IMR-90 (cell line): ENCODE results near the gene PLXDC2. TPM values are rescaled to one million over a fixed set of nuclear protein-coding genes. Genes with fewer than 3 reads are reported as not detected.

Source experiments
- ATAC-seq: fragments of 200-7000 bp; cut with Tn5 transposase; 2 replicates; pipeline ENCODE4 v1.9.1; 2020; ENCODE audit warnings: low read depth, mild to moderate bottlenecking, moderate library complexity
- BruUV-seq: library from RNA; stranded (reverse); fragments of 400-500 nt; replicated peaks from 2 replicates; lab custom pipeline; 2021; lab: Mats Ljungman, UMichigan
- CTCF ChIA-PET: fragments of 300-600 bp; formaldehyde crosslinking; extraction: SDS; loops from one replicate; lab custom pipeline; 2021; ENCODE audit warnings: antibody characterized with exemption; lab: Yijun Ruan, JAX
- POLR2A ChIA-PET: fragments of 300-600 bp; sonication (Branson Sonifier 250); formaldehyde crosslinking; loops from one replicate; lab custom pipeline; 2022; ENCODE audit warnings: antibody characterized with exemption; ENCODE audit not compliant: unreplicated experiment; lab: Charles Lee
- DNase-seq: peaks from one replicate; pipeline ENCODE4 v3.0.0; 2013
- H2AFZ ChIP-seq: replicated peaks from 2 replicates; pipeline ENCODE3; 2013; ENCODE audit warnings: low read length, mild to moderate bottlenecking; ENCODE audit not compliant: poor library complexity
- H2AK5ac ChIP-seq: 2 replicates; pipeline ENCODE4 v1.6.1; 2013; ENCODE audit warnings: low read depth, low read length, inconsistent platforms
- H2AK9ac ChIP-seq: replicated peaks from 2 replicates; pipeline ENCODE3; 2013; ENCODE audit warnings: mild to moderate bottlenecking, low read depth, low read length, moderate library complexity; ENCODE audit not compliant: poor library complexity
- H2BK120ac ChIP-seq: 2 replicates; pipeline ENCODE4 v1.6.1; 2013; ENCODE audit warnings: low read depth, low read length, inconsistent platforms
- H2BK15ac ChIP-seq: 3 replicates; pipeline ENCODE4 v1.6.1; 2013; ENCODE audit warnings: low read depth, low read length, inconsistent platforms
- H2BK20ac ChIP-seq: 2 replicates; pipeline ENCODE4 v1.6.1; 2013; ENCODE audit warnings: low read depth, mild to moderate bottlenecking, inconsistent platforms, low read length, moderate library complexity
- H2BK5ac ChIP-seq: 2 replicates; pipeline ENCODE4 v1.6.1; 2013; ENCODE audit warnings: mild to moderate bottlenecking, low read depth, low read length, inconsistent platforms; ENCODE audit not compliant: poor library complexity, severe bottlenecking
- H3K14ac ChIP-seq: replicated peaks from 2 replicates; pipeline ENCODE4 v1.6.1; 2013; ENCODE audit warnings: low read depth, low read length, inconsistent platforms
- H3K18ac ChIP-seq: 2 replicates; pipeline ENCODE4 v1.6.1; 2013; ENCODE audit warnings: low read depth, low read length, control low read depth
- H3K23ac ChIP-seq: 2 replicates; pipeline ENCODE4 v1.6.1; 2013; ENCODE audit warnings: low read depth, low read length, inconsistent platforms
- H3K27ac ChIP-seq: 2 replicates; pipeline ENCODE4 v1.5.1; 2013; ENCODE audit warnings: mild to moderate bottlenecking, control low read depth, low read length; ENCODE audit not compliant: insufficient read depth
- H3K27me3 ChIP-seq: 2 replicates; pipeline ENCODE4 v1.6.1; 2013; ENCODE audit warnings: low read length; ENCODE audit not compliant: control insufficient read depth, insufficient read depth
- H3K36me3 ChIP-seq: 2 replicates; pipeline ENCODE4 v1.6.1; 2013; ENCODE audit warnings: low read length, mixed read lengths; ENCODE audit not compliant: control insufficient read depth, insufficient read depth
- H3K4ac ChIP-seq: 2 replicates; pipeline ENCODE4 v1.6.1; 2013; ENCODE audit warnings: low read depth, low read length, inconsistent platforms
- H3K4me1 ChIP-seq: 2 replicates; pipeline ENCODE4 v1.6.1; 2013; ENCODE audit warnings: low read length, mixed read lengths; ENCODE audit not compliant: control insufficient read depth, insufficient read depth
- H3K4me2 ChIP-seq: 2 replicates; pipeline ENCODE4 v1.6.1; 2013; ENCODE audit warnings: low read depth, mild to moderate bottlenecking, control low read depth, low read length, moderate library complexity
- H3K4me3 ChIP-seq: 2 replicates; pipeline ENCODE4 v1.5.1; 2013; ENCODE audit warnings: low read depth, mild to moderate bottlenecking, control low read depth, low read length, moderate library complexity; ENCODE audit not compliant: insufficient read depth
- H3K56ac ChIP-seq: 2 replicates; pipeline ENCODE4 v1.6.1; 2013; ENCODE audit warnings: low read length, inconsistent platforms; ENCODE audit not compliant: insufficient read depth; ENCODE audit errors: extremely low read depth
- H3K79me1 ChIP-seq, 2 experiments: 2 replicates each; pipeline ENCODE4 v1.6.1; 2013; ENCODE audit warnings: low read length in 2 of 2, inconsistent platforms in 1 of 2, low read depth in 1 of 2
- H3K9ac ChIP-seq: 2 replicates; pipeline ENCODE4 v1.6.1; 2013; ENCODE audit warnings: low read depth, low read length, control low read depth
- H3K9me1 ChIP-seq: 2 replicates; pipeline ENCODE4 v1.6.1; 2013; ENCODE audit warnings: low read length, inconsistent platforms; ENCODE audit not compliant: insufficient read depth
- H3K9me3 ChIP-seq: 2 replicates; pipeline ENCODE4 v1.6.1; 2013; ENCODE audit warnings: low read length; ENCODE audit not compliant: control insufficient read depth, insufficient read depth
- H4K20me1 ChIP-seq: 2 replicates; pipeline ENCODE4 v1.6.1; 2013; ENCODE audit warnings: low read length, inconsistent platforms; ENCODE audit not compliant: insufficient read depth
- H4K5ac ChIP-seq: 2 replicates; pipeline ENCODE4 v1.6.1; 2013; ENCODE audit warnings: mild to moderate bottlenecking, low read depth, low read length, control low read depth
- H4K8ac ChIP-seq, 2 experiments: 2 replicates each; pipeline ENCODE4 v1.6.1; 2013; ENCODE audit warnings: low read depth in 2 of 2, low read length in 2 of 2, control low read depth in 1 of 2, inconsistent platforms in 1 of 2
- H4K91ac ChIP-seq: 2 replicates; pipeline ENCODE4 v1.6.1; 2013; ENCODE audit warnings: low read depth, low read length, inconsistent platforms; ENCODE audit not compliant: insufficient read depth
- NFE2L2 ChIP-seq: fragments of 150-350 bp; IDR thresholded peaks from 2 replicates; pipeline ENCODE4 v1.6.1; 2016; ENCODE audit warnings: low read depth, mild to moderate bottlenecking, low read length
- WGBS, 2 experiments: methylation state at CpG; one replicate each; pipeline versions ENCODE4 v1.1.5 to v1.1.7; 2013; ENCODE audit warnings: missing lambda C conversion rate in 2 of 2; ENCODE audit not compliant: insufficient read length in 1 of 2; ENCODE audit errors: extremely low coverage in 2 of 2; 5-methylcytosine and 5-hydroxymethylcytosine counted together
- dilution Hi-C: fragments of 300-500 bp; cut with HindIII; formaldehyde crosslinking; loops from one replicate; pipeline ENCODE4 v1.14.3; 2018; ENCODE audit warnings: low sequenced_read_pairs; ENCODE audit not compliant: unreplicated experiment
- in situ Hi-C: fragments of 300-500 bp; cut with MboI; formaldehyde crosslinking; loops from 3 replicates; pipeline ENCODE4 v1.14.3; 2019; ENCODE audit warnings: low sequenced_read_pairs, inconsistent platforms, mixed read lengths
- intact Hi-C: fragments of 100-400 bp; cut with micrococcal nuclease; formaldehyde crosslinking; loops from 2 replicates; pipeline ENCODE4 v1.10.0; 2022
- polyA plus RNA-seq, 3 experiments: library from polyadenylated mRNA; depleted of rRNA; stranded (reverse); fragments of >200 nt; gene quantifications; 2 replicates each; pipeline ENCODE4 v1.2.3, GENCODE V29; 2012; ENCODE audit warnings: low replicate concordance in 1 of 3
- total RNA-seq: library from RNA; depleted of rRNA; stranded (reverse); fragments of >200 nt; gene quantifications from 2 replicates; pipeline ENCODE4 v1.2.3, GENCODE V29; 2012

PLXDC2 gene
- total and polyA plus RNA-seq, 2 of the 4 experiments (the other 2 are of a cell fraction), result 3.2 to 6.1 TPM

GRCh38 chr10:19917751-19918478, 101.7 kb downstream of the PLXDC2 start:
- Histone ChIP-seq H3K9me1 (peaks cover 16% of the 10 kb centered on the region), H3K56ac (peak overlapping the region; percentile 48; the same call in 1 of the 2 replicates), H3K4ac (no peak overlapping the region), H2BK15ac (no peak overlapping the region), H2AK9ac (no peak overlapping the region), H2BK120ac (no peak overlapping the region), H2BK20ac (peak overlapping the region; percentile 21; the same call in 1 of the 2 replicates), H2AFZ (no peak overlapping the region), H3K18ac (no peak overlapping the region), H3K27ac (no peak overlapping the region), H3K79me1 (no peaks in the 10 kb centered on the region), H3K4me2 (peak overlapping the region; percentile 22; the same call in 1 of the 2 replicates), H3K9ac (no peak overlapping the region), H2AK5ac (no peak overlapping the region), H3K36me3 (no peaks in the 10 kb centered on the region), H4K5ac (no peak overlapping the region), H3K27me3 (no peaks in the 10 kb centered on the region), H2BK5ac (no peak overlapping the region), H3K4me1 (peaks cover 13% of the 10 kb centered on the region), H4K8ac (no peak overlapping the region), H3K14ac (0 out of 2 replicates have a peak overlapping the region, but pooled peaks have one; percentile 10), H3K4me3 (no peak overlapping the region), H4K91ac (no peak overlapping the region), H4K20me1 (peaks cover 8% of the 10 kb centered on the region), H3K23ac (peak overlapping the region; percentile 38; the same call in 1 of the 2 replicates), H3K9me3 (no peaks in the 10 kb centered on the region)
- no TSS peak for BruUV-seq
- in situ Hi-C loops (no loop called here), dilution Hi-C loops (no loop called here), intact Hi-C loops (no loop called here)
- TF ChIP-seq NFE2L2, result no peak
- ATAC-seq (no peak), DNase-seq (no peak)
- ChIA-PET CTCF (no interaction called here), POLR2A (no interaction called here)
- 100% methylated on average over 1 of the region's 3 CpGs; no CpG with 5 or more reads in 1 of the 2 experiments for WGBS, 2 experiments
